B cell (primary cell): ENCODE measurements around the gene HOXD10. TPM values are rescaled to one million over a fixed set of nuclear protein-coding genes. Genes with fewer than 3 reads are reported as not detected.

Experiments
- ATAC-seq: fragments of 200-7000 bp; cut with Tn5 transposase; one replicate; pipeline ENCODE4 v1.10.0; 2021; ENCODE audit warnings: low read depth, mild to moderate bottlenecking, moderate number of reproducible peaks, moderate library complexity
- CTCF ChIA-PET: fragments of 350-600 bp; sonication (Branson Sonifier 250); formaldehyde crosslinking; loops from one replicate; lab custom pipeline; 2021; ENCODE audit warnings: antibody characterized with exemption, inconsistent platforms; lab: Charles Lee
- POLR2A ChIA-PET: fragments of 350-600 bp; sonication (Branson Sonifier 250); formaldehyde crosslinking; loops from one replicate; lab custom pipeline; 2021; ENCODE audit warnings: antibody characterized with exemption; lab: Charles Lee
- DNase-seq: peaks from one replicate; pipeline ENCODE4 v3.0.0; 2013
- H2AFZ ChIP-seq: 2 replicates; pipeline ENCODE4 v1.6.1; 2012; ENCODE audit warnings: mild to moderate bottlenecking, low read depth, low read length; ENCODE audit not compliant: insufficient read depth, poor library complexity, severe bottlenecking
- H3K27ac ChIP-seq, 2 donors: 1 replicate in 1 of 2; 2 replicates in 1 of 2; pipeline ENCODE4 v1.5.1; 2012 to 2013; ENCODE audit warnings: low read length in 2 of 2, mild to moderate bottlenecking in 2 of 2, moderate library complexity in 1 of 2
- H3K27me3 ChIP-seq, 4 experiments: fragments of 200-600 bp in 1 of 4; sonication (generic) in 1 of 4; replicated peaks in 1 of 4; 1 replicate in 2 of 4; 2 replicates in 2 of 4; pipeline versions ENCODE4 v1.6.1 to v1.7.0; 2013 to 2016; ENCODE audit warnings: low read length in 3 of 4, mild to moderate bottlenecking in 2 of 4, mixed read lengths in 1 of 4, moderate library complexity in 1 of 4; ENCODE audit not compliant: insufficient read depth in 4 of 4, control insufficient read depth in 3 of 4; ENCODE audit errors: control extremely low read depth in 1 of 4
- H3K36me3 ChIP-seq, 2 experiments: replicated peaks in 1 of 2; 1 replicate in 1 of 2; 2 replicates in 1 of 2; pipeline versions ENCODE4 v1.6.1 to v1.7.1; 2013; ENCODE audit warnings: low read length in 1 of 2; ENCODE audit not compliant: insufficient read depth in 2 of 2, control insufficient read depth in 1 of 2; ENCODE audit errors: control extremely low read depth in 1 of 2, extremely low read depth in 1 of 2
- H3K4me1 ChIP-seq, 2 donors: fragments of 200-600 bp in 1 of 2; sonication (generic) in 1 of 2; 1 replicate in 1 of 2; 2 replicates in 1 of 2; pipeline versions ENCODE4 v1.5.1 to v1.6.1; 2013 to 2017; ENCODE audit warnings: low read length in 2 of 2; ENCODE audit not compliant: control insufficient read depth in 2 of 2, insufficient read depth in 2 of 2
- H3K4me2 ChIP-seq: replicated peaks from 2 replicates; pipeline ENCODE3; 2012; ENCODE audit warnings: mild to moderate bottlenecking, low read depth, low read length; ENCODE audit not compliant: poor library complexity, severe bottlenecking
- H3K4me3 ChIP-seq, 5 experiments: fragments of 200-600 bp in 1 of 5; sonication (generic) in 1 of 5; 1 replicate in 3 of 5; 2 replicates in 2 of 5; pipeline versions ENCODE4 v1.5.1 to v1.7.0; 2011 to 2016; ENCODE audit warnings: low read length in 4 of 5, mild to moderate bottlenecking in 4 of 5, low read depth in 2 of 5, control low read depth in 1 of 5, moderate library complexity in 1 of 5; ENCODE audit not compliant: insufficient read depth in 1 of 5; ENCODE audit errors: control extremely low read depth in 1 of 5, extremely low read depth in 1 of 5
- H3K79me2 ChIP-seq: fragments of 200-600 bp; sonication (generic); one replicate; pipeline ENCODE4 v1.6.0; 2016; ENCODE audit warnings: low read length; ENCODE audit not compliant: control insufficient read depth, insufficient read depth
- H3K9ac ChIP-seq: fragments of 200-600 bp; sonication (generic); 2 replicates; pipeline ENCODE4 v1.6.1; 2017; ENCODE audit warnings: mild to moderate bottlenecking, low read length, moderate library complexity
- H3K9me3 ChIP-seq, 3 donors: one replicate each; pipeline versions ENCODE4 v1.6.1 to v1.7.1; 2013; ENCODE audit warnings: low read length in 2 of 3; ENCODE audit not compliant: control insufficient read depth in 2 of 3, insufficient read depth in 1 of 3; ENCODE audit errors: control extremely low read depth in 1 of 3
- H4K20me1 ChIP-seq: 2 replicates; pipeline ENCODE4 v1.6.0; 2012; ENCODE audit warnings: mild to moderate bottlenecking, low read length; ENCODE audit not compliant: insufficient read depth, control insufficient read depth, poor library complexity, severe bottlenecking
- H3K27ac Mint-ChIP-seq: one replicate; pipeline ENCODE4 v1.8.0; 2021; ENCODE audit warnings: mixed read lengths
- H3K27me3 Mint-ChIP-seq: one replicate; pipeline ENCODE4 v1.8.0; 2021; ENCODE audit warnings: mixed read lengths
- H3K4me1 Mint-ChIP-seq: one replicate; pipeline ENCODE4 v1.8.0; 2021; ENCODE audit warnings: mixed read lengths
- H3K4me3 Mint-ChIP-seq: one replicate; pipeline ENCODE4 v1.8.0; 2021; ENCODE audit warnings: mixed read lengths
- H3K9me3 Mint-ChIP-seq: one replicate; pipeline ENCODE4 v1.8.0; 2022; ENCODE audit warnings: mixed read lengths; ENCODE audit not compliant: insufficient read depth
- CTCF ChIP-seq: fragments of 200-600 bp; IDR thresholded peaks from one replicate; pipeline ENCODE4 v1.8.0; 2022; ENCODE audit warnings: antibody characterized with exemption, mild to moderate bottlenecking
- EZH2 ChIP-seq: IDR thresholded peaks from 2 replicates; pipeline ENCODE4 v1.6.1; 2012; ENCODE audit warnings: borderline replicate concordance, low read depth, mild to moderate bottlenecking, moderate library complexity, low read length; ENCODE audit not compliant: insufficient read depth, poor library complexity, severe bottlenecking
- WGBS: methylation state at CpG from one replicate; pipeline ENCODE4 v1.1.5; 2013; ENCODE audit warnings: missing lambda C conversion rate; ENCODE audit not compliant: insufficient coverage; 5-methylcytosine and 5-hydroxymethylcytosine counted together
- intact Hi-C: fragments of 100-400 bp; cut with micrococcal nuclease; formaldehyde crosslinking; loops from one replicate; pipeline ENCODE4 v1.10.0; 2022
- polyA plus RNA-seq: library from polyadenylated mRNA; depleted of rRNA; stranded (reverse); fragments of >200 nt; gene quantifications from 2 replicates; pipeline ENCODE4 v1.2.3, GENCODE V29; 2012
- total RNA-seq, 2 donors: library from RNA; stranded (reverse); fragments of 120-200 nt in 1 of 2; gene quantifications; 1 replicate in 1 of 2; 2 replicates in 1 of 2; pipeline versions ENCODE4 v1.2.3 to v1.2.4, GENCODE V29; 2013 to 2022

HOXD10 gene
- total and polyA plus RNA-seq, 2 donors (not counting 1 experiment from before 2014, with no cell fraction given): not detected

GRCh38 chr2:176081837-176082524, 34.6 kb upstream of the HOXD10 start:
- H3K27ac ChIP-seq: no peak overlapping the region
- WGBS: 12% methylated on average over 60 of the region's 62 CpGs
- peaks cover 3 to 20% of the 10 kb centered on the region in 2 donors for H3K4me1 ChIP-seq
- no peaks in the 10 kb centered on the region for H4K20me1 ChIP-seq
- peaks cover 3% of the 10 kb centered on the region for H3K9me3 Mint-ChIP-seq
- ChIA-PET CTCF (interaction anchor here (1.0 kb wide), 1 partner anchor 45 kb away, joined by 3 read pairs; no protein-coding TSS in a partner anchor), POLR2A (no interaction called here)
- no peaks in the 10 kb centered on the region for H3K79me2 ChIP-seq
- ATAC-seq (no peak), DNase-seq (no peak)
- H3K4me3 Mint-ChIP-seq: no peak overlapping the region
- H3K9ac ChIP-seq: no peak overlapping the region
- peak overlapping the region; percentile 59 for H3K27ac Mint-ChIP-seq
- no peak for TF ChIP-seq EZH2
- TF ChIP-seq CTCF: no peak
- H3K4me3 ChIP-seq: no peak overlapping the region
- H3K27me3 Mint-ChIP-seq: peaks cover 68% of the 10 kb centered on the region
- peaks cover 5% of the 10 kb centered on the region for H3K4me1 Mint-ChIP-seq
- H3K9me3 ChIP-seq: peaks cover 4 to 76% (median 35%) of the 10 kb centered on the region in 3 donors
- no peaks in the 10 kb centered on the region for H3K36me3 ChIP-seq
- peaks cover 0 to 86% (median 75%) of the 10 kb centered on the region in 4 experiments for H3K27me3 ChIP-seq
- intact Hi-C loops: no loop called here
- H2AFZ ChIP-seq: no peak overlapping the region
- no peak overlapping the region for H3K4me2 ChIP-seq

GRCh38 chr2:176082525-176082823, 34.1 kb upstream of the HOXD10 start:
- 18% methylated on average over 6 of the region's 10 CpGs for whole genome bisulfite sequencing
- H4K20me1 ChIP-seq: no peaks in the 10 kb centered on the region
- intact Hi-C loops: no loop called here
- H3K27ac Mint-ChIP-seq: no peak overlapping the region
- no peak overlapping the region for H3K4me3 Mint-ChIP-seq
- H3K27me3 ChIP-seq: peaks cover 0 to 90% (median 76%) of the 10 kb centered on the region in 4 experiments
- peaks cover 3% of the 10 kb centered on the region for H3K9me3 Mint-ChIP-seq
- DNase-seq (peak; percentile 29), ATAC-seq (no peak)
- TF ChIP-seq EZH2 (no peak), CTCF (no peak)
- no peak overlapping the region for H3K9ac ChIP-seq
- peaks cover 5% of the 10 kb centered on the region for H3K4me1 Mint-ChIP-seq
- peaks cover 4 to 81% (median 35%) of the 10 kb centered on the region in 3 donors for H3K9me3 ChIP-seq
- H3K4me1 ChIP-seq: peaks cover 3 to 20% of the 10 kb centered on the region in 2 donors
- POLR2A ChIA-PET: no interaction called here
- CTCF ChIA-PET: interaction anchor here (1.0 kb wide), 1 partner anchor 44 kb away, joined by 3 read pairs; no protein-coding TSS in a partner anchor
- H3K4me3 ChIP-seq: no peak overlapping the region
- H3K4me2 ChIP-seq: no peak overlapping the region
- no peak overlapping the region for H2AFZ ChIP-seq
- peaks cover 71% of the 10 kb centered on the region for H3K27me3 Mint-ChIP-seq
- H3K79me2 ChIP-seq: no peaks in the 10 kb centered on the region
- no peak overlapping the region for H3K27ac ChIP-seq
- H3K36me3 ChIP-seq: no peaks in the 10 kb centered on the region
